Thyroid gland (tissue), 4 donors: ENCODE measurements around the gene IL1R1.

Source experiments
- CTCF ChIP-seq, 6 experiments: fragments of 200-600 bp in 3 of 6; fragments of 450-650 bp in 3 of 6; sonication (generic) in 3 of 6; IDR thresholded peaks; one replicate each; pipeline ENCODE4 v1.5.1; 2016 to 2019; ENCODE audit warnings: antibody characterized with exemption in 6 of 6, mild to moderate bottlenecking in 2 of 6, inconsistent platforms in 1 of 6, moderate library complexity in 1 of 6
- POLR2A ChIP-seq, 2 donors: fragments of 450-650 bp; IDR thresholded peaks; one replicate each; pipeline ENCODE4 v1.6.1; 2017; ENCODE audit warnings: antibody characterized with exemption in 2 of 2, mild to moderate bottlenecking in 2 of 2, moderate library complexity in 1 of 2

GRCh38 chr2:102159295-102159694 is 16.7 kb downstream of the IL1R1 start:
- TF ChIP-seq CTCF (IDR thresholded peaks at IDR 0.05), result no peak
- no peak for TF ChIP-seq POLR2A (IDR thresholded peaks at IDR 0.05)
